Activated naive CD4-positive, alpha-beta T cell treated with anti-CD3 and anti-CD28 coated beads, Interleukin-2, amount 50 U/mL, for 24 hours (primary cell): Measurements from ENCODE around the gene LMF1.

Experiments
- H3K27ac Mint-ChIP-seq: one replicate; pipeline ENCODE4 v1.8.0; 2021; ENCODE audit warnings: mild to moderate bottlenecking, mixed read lengths
- H3K27me3 Mint-ChIP-seq: one replicate; pipeline ENCODE4 v1.8.0; 2021; ENCODE audit warnings: mixed read lengths
- H3K36me3 Mint-ChIP-seq: one replicate; pipeline ENCODE4 v1.8.0; 2021; ENCODE audit warnings: mixed read lengths
- H3K4me1 Mint-ChIP-seq: one replicate; pipeline ENCODE4 v1.8.0; 2021; ENCODE audit warnings: mixed read lengths
- H3K4me3 Mint-ChIP-seq: one replicate; pipeline ENCODE4 v1.8.0; 2021; ENCODE audit warnings: mild to moderate bottlenecking, mixed read lengths
- H3K9me3 Mint-ChIP-seq: one replicate; pipeline ENCODE4 v1.8.0; 2021; ENCODE audit warnings: mixed read lengths

The LMF1 gene

DNA sequence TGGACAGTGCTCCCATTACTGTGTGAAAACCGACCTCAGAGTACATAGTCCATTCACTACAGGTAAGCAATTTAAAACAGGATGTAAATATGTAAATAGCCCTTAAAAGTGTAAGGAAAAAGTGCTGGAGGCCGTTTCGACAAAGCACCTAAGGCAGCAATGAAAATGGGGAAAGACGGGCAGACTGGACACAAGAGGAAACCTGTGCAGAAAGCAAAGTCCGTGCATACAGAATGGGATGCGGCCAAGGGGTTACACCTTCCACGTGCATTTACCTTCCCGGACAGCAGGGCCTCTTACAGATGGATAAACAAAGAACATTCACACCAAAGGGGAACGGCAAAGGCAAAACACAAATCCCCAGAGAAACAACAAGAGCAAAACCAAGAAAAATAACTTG, 32.0 kb downstream of the LMF1 start:
- no peaks in the 10 kb centered on the region for H3K4me1 Mint-ChIP-seq
- H3K4me3 Mint-ChIP-seq: no peak overlapping the region
- peaks cover 21% of the 10 kb centered on the region for H3K36me3 Mint-ChIP-seq
- no peak overlapping the region for H3K27ac Mint-ChIP-seq
- H3K9me3 Mint-ChIP-seq: no peaks in the 10 kb centered on the region
- no peaks in the 10 kb centered on the region for H3K27me3 Mint-ChIP-seq

DNA sequence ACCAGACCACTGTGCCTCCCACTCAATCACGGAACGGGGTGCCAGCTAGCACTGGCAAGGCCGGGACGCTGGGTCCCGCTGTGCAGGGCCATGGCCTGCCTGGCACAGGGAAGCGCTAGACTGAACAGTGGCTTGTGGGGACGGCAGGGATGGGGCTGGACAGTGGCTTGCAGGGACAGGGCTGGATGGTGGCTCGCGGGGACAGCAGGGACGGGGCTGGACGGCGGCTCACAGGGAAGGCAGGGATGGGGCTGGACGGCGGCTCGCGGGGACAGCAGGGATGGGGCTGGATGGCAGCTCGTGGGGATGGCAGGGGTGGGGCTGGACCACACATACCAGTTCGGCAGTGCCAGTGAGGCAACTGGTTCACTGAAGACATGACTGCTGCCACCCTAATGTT, 32.6 kb downstream of the LMF1 start:
- Mint-ChIP-seq H3K4me3 (no peak overlapping the region), H3K36me3 (peaks cover 19% of the 10 kb centered on the region), H3K9me3 (no peaks in the 10 kb centered on the region), H3K27ac (no peak overlapping the region), H3K27me3 (no peaks in the 10 kb centered on the region), H3K4me1 (no peaks in the 10 kb centered on the region)

DNA sequence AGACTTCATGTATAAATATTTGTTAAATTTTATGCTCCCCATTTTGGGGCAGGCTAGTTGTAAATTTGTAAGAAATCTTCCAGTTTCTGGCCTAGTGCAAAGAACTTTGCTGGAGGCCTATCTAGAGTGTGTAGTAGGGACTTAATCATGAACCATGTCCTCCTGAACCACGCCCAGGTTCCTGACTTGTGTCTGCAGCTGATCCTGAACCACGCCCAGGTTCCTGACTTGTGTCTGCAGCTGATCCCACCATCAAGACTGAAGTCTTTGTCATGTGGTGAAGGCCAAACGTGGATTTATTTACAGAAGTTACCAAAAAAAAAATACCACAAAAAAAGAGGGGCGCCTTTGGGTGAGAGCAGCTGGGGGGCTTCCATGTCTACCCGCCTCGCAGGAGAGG, 33.1 kb downstream of the LMF1 start:
- H3K4me1 Mint-ChIP-seq: no peaks in the 10 kb centered on the region
- no peaks in the 10 kb centered on the region for H3K27me3 Mint-ChIP-seq
- H3K36me3 Mint-ChIP-seq: peaks cover 17% of the 10 kb centered on the region
- no peaks in the 10 kb centered on the region for H3K9me3 Mint-ChIP-seq
- H3K4me3 Mint-ChIP-seq: no peak overlapping the region
- H3K27ac Mint-ChIP-seq: no peak overlapping the region

DNA sequence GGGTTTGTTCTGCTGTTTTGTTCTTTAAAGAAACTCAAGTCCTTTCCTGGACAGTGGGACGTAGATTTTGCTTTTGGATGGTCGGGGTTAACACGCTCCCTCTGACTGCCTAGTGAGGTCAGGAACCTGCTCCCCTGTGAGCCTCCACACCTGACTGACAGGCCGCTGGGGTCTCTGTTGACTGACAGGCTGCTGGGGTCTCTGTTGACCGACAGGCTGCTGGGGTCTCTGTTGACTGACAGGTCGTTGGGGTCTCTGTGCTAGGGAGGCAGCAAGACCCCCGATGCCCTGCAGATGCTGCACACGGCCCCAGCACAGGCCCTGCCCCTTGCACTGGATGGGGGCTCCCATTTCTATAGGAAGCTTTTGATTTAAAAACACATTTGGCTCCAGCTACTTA, 33.5 kb downstream of the LMF1 start:
- H3K9me3 Mint-ChIP-seq: no peaks in the 10 kb centered on the region
- H3K4me1 Mint-ChIP-seq: no peaks in the 10 kb centered on the region
- H3K4me3 Mint-ChIP-seq: no peak overlapping the region
- H3K27ac Mint-ChIP-seq: no peak overlapping the region
- no peaks in the 10 kb centered on the region for H3K27me3 Mint-ChIP-seq
- peaks cover 14% of the 10 kb centered on the region for H3K36me3 Mint-ChIP-seq

DNA sequence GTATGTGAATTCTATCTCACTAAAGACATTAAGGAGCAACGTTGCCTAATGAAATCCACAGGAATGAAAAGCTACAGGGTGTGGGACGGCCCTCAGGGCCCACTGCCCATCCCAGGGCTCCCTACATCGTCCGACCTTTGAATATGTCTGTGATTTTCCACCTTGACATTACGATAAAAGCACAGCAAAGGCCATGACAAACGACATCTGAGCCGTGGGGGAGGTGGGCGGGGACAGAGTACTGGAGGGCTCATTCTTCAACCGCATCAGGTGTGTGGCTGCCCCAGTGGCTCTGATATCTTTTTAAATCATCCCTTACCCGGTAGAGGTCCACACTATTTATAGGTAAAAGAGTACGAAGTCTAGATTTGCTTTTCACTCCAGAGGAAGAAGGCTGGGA, 35.1 kb downstream of the LMF1 start:
- H3K27ac Mint-ChIP-seq: no peak overlapping the region
- H3K9me3 Mint-ChIP-seq: no peaks in the 10 kb centered on the region
- no peaks in the 10 kb centered on the region for H3K4me1 Mint-ChIP-seq
- peaks cover under 1% of the 10 kb centered on the region for H3K36me3 Mint-ChIP-seq
- H3K4me3 Mint-ChIP-seq: no peak overlapping the region
- no peaks in the 10 kb centered on the region for H3K27me3 Mint-ChIP-seq

DNA sequence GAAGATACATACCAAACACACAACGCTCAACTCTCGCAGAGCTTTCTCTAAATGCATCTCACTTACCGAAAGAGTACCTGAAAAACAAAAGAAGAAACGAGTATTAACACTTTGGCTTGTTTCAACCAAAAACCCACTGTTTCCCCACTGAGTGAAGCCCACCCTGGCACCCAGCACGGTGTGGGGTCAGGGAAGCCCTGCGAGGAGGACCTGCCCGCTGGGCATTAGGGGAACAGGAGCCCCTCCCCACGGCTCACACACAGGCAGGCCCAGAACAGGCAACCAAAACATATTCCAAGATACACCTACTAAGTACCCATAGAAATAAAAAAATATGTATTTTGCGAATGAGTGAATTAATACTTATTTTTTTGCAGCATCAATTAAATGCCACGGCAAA, 36.6 kb downstream of the LMF1 start:
- H3K4me1 Mint-ChIP-seq: no peaks in the 10 kb centered on the region
- H3K4me3 Mint-ChIP-seq: no peak overlapping the region
- H3K27ac Mint-ChIP-seq: no peak overlapping the region
- H3K27me3 Mint-ChIP-seq: no peaks in the 10 kb centered on the region
- no peaks in the 10 kb centered on the region for H3K9me3 Mint-ChIP-seq
- no peaks in the 10 kb centered on the region for H3K36me3 Mint-ChIP-seq

DNA sequence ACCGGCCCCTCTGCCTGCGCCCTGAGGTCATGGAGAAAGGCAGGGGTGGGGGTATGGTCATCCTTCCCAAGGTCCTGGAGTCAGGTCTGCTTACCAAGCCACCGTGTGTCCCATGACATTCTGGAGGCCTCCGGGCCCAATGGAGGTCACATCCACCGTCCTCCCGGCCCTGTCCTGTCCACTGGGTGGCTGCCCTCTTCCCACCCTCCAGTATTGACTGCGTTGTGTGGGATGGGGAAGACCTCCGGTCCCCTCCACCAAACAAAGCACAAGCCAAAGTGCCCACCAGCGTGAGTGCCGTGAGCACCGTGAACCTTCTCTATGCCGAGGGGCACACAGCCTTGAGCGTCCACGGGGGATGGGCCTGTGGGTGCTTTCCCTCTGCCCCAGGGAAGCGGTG, 37.2 kb downstream of the LMF1 start:
- H3K4me1 Mint-ChIP-seq: no peaks in the 10 kb centered on the region
- H3K4me3 Mint-ChIP-seq: no peak overlapping the region
- no peaks in the 10 kb centered on the region for H3K36me3 Mint-ChIP-seq
- H3K27me3 Mint-ChIP-seq: no peaks in the 10 kb centered on the region
- no peaks in the 10 kb centered on the region for H3K9me3 Mint-ChIP-seq
- H3K27ac Mint-ChIP-seq: no peak overlapping the region

DNA sequence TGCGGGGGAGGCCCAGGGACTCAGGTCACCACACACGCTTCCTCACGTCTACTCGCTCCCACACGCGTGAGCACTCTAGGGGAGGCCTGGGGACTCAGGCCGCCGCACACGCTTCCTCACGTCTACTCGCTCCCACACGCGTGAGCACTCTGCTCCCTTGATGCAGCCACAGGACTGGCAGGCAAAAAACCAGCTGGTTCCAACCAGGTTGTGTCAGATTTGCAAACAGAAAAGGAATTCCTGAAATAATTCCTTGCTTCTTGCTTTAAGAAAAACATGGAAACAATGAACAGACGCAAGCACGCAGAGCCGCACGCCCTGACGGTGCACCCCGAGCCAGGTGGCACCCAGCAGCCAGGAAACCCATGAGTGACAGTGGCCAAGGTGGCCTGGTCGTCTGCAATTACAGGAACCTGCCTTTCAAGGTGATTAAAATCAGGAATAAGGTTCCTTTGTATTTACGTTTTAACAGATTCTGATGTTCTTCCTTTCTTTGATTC, 37.9 kb downstream of the LMF1 start:
- Mint-ChIP-seq H3K4me3 (no peak overlapping the region), H3K27ac (no peak overlapping the region), H3K27me3 (no peaks in the 10 kb centered on the region), H3K9me3 (no peaks in the 10 kb centered on the region), H3K36me3 (no peaks in the 10 kb centered on the region), H3K4me1 (no peaks in the 10 kb centered on the region)

DNA sequence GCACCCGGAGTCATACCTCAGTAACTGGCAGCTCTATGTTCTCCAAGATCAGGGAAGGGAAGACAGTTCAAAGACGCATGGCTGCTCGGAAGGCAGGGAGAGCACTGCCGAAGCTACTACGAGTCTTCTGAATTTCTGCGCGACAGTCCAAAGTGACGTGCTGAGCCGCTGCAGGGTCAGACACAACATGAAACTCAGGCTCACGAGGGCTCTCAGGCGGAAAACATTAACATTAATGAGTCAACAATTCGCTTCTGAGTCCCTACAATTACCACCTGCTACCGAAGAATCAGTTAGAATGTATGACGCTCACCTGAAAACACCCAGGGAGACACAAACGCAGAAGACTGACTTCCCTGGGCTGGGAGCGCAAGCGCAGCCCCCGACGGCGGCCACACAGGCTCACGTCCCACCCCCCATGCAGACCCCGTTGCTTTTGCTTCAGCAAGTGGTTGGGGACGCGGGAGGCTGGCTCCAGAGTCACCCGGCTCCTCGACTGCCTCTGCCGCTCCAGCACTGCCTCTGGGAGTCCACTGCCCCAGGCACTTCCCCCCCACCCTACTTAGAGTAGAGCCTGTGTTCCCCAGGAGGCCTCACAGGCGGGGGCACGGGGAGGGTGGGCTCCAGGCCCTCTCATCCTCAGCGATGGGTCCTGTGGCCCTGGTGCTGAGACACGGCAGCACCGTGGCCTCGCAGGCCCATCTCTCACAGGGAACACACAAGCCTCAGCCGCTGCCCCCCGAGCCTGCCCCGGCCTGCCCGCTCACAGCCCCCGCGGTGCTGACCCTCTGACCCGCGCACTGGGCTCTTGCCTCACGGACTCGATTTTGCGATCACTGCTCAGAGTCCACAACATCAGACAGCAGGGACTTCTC, 38.9 kb downstream of the LMF1 start:
- H3K36me3 Mint-ChIP-seq: no peaks in the 10 kb centered on the region
- H3K4me1 Mint-ChIP-seq: no peaks in the 10 kb centered on the region
- H3K27me3 Mint-ChIP-seq: no peaks in the 10 kb centered on the region
- H3K27ac Mint-ChIP-seq: no peak overlapping the region
- H3K9me3 Mint-ChIP-seq: no peaks in the 10 kb centered on the region
- no peak overlapping the region for H3K4me3 Mint-ChIP-seq

DNA sequence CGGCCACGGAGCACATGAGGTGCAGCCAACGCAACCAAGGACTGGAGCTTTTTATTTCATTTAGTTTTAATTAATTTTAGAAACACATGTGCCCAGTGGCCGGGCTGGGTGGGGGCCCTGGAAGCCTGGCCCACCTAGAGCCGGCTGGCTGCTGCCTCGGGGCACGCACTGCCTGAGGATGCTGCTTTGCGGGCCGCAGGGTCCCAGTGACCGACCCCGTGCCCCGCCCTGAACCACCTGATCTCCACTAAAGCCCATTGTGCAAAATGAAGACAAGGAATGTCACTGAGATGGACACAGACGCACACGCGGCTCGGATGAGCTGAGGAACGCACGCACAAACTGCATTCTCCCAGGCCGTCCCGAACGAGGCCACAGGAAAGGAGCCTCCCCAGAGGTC, 39.6 kb downstream of the LMF1 start:
- Mint-ChIP-seq H3K4me3 (no peak overlapping the region), H3K27ac (no peak overlapping the region), H3K9me3 (no peaks in the 10 kb centered on the region), H3K36me3 (peaks cover 2% of the 10 kb centered on the region), H3K27me3 (no peaks in the 10 kb centered on the region), H3K4me1 (no peaks in the 10 kb centered on the region)

DNA sequence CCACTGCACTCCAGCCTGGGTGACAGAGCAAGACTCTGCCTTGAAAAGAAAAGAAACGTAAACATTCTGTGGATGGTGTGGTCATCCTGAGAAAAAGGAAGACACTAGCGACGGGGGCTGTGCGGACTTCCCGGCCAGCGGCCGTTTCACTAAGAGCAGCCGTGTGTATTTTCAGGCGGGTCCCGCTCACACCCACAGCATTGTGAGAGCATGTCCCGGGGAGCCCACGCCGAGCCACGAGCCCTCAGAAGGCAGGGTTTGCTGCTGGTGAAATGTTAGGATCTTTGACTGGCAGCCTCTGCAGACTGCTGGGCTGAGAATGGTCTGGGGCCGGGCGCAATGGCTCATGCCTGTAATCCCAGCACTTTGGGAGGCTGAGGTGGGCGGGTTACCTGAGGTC, 40.3 kb downstream of the LMF1 start:
- no peak overlapping the region for H3K27ac Mint-ChIP-seq
- H3K9me3 Mint-ChIP-seq: no peaks in the 10 kb centered on the region
- no peaks in the 10 kb centered on the region for H3K4me1 Mint-ChIP-seq
- no peaks in the 10 kb centered on the region for H3K27me3 Mint-ChIP-seq
- H3K4me3 Mint-ChIP-seq: no peak overlapping the region
- peaks cover 4% of the 10 kb centered on the region for H3K36me3 Mint-ChIP-seq

DNA sequence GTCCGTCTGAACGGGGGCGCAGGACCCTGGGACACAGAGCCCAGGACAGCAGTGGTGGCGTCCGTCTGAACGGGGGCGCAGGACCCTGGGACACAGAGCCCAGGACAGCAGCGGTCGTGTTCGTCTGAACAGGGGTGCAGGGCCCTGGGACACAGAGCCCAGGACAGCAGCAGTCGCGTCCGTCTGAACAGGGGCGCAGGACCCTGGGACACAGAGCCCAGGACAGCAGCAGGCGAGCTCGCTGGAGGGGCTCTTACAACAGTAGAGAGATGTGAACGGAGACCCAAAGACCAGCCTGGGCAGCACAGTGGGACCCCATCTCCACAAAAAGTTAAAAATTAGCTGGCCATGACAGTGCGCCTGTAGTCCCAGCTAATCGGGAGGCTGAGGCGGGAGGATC, 40.7 kb downstream of the LMF1 start:
- H3K4me3 Mint-ChIP-seq: no peak overlapping the region
- peaks cover 4% of the 10 kb centered on the region for H3K36me3 Mint-ChIP-seq
- no peaks in the 10 kb centered on the region for H3K4me1 Mint-ChIP-seq
- no peak overlapping the region for H3K27ac Mint-ChIP-seq
- no peaks in the 10 kb centered on the region for H3K27me3 Mint-ChIP-seq
- H3K9me3 Mint-ChIP-seq: no peaks in the 10 kb centered on the region

DNA sequence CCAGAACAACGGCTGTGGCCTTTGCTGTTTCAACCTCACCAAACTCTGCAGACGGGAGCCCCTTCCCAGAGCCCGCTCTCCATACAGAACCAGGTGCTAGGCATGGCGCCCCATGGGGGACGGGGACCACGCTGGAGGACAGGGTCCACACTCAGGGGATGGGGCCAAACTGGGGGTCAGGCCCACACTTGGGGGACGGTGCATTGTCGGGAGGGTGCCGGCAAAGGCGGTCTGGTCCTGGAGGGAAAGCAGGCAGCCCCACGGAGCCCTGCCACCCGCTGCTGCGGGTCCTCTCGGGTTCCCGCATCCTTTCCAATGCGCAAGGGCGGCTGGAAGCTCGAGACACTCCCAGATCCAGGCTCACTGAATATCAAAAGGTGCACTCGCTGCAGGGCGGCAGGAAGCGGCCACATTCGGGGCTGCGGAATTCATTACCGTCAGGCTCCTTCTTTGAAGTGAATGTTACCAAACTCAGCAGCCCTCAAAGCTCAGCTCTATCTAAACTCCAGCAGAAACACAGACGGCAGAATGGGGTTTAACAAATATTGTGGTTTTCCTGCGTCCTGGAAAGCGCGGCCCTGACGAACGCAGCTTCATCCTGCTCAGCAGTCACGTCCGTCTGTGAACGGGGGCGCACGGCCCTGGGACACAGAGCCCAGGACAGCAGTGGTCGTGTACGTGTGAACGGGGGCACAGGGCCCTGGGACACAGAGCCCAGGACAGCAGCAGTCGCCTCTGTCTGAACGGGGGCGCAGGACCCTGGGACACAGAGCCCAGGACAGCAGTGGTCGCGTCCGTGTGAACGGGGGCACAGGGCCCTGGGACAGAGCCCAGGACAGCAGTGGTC, 41.3 kb downstream of the LMF1 start:
- peaks cover 4% of the 10 kb centered on the region for H3K36me3 Mint-ChIP-seq
- H3K9me3 Mint-ChIP-seq: no peaks in the 10 kb centered on the region
- no peak overlapping the region for H3K27ac Mint-ChIP-seq
- H3K27me3 Mint-ChIP-seq: no peaks in the 10 kb centered on the region
- no peaks in the 10 kb centered on the region for H3K4me1 Mint-ChIP-seq
- no peak overlapping the region for H3K4me3 Mint-ChIP-seq

DNA sequence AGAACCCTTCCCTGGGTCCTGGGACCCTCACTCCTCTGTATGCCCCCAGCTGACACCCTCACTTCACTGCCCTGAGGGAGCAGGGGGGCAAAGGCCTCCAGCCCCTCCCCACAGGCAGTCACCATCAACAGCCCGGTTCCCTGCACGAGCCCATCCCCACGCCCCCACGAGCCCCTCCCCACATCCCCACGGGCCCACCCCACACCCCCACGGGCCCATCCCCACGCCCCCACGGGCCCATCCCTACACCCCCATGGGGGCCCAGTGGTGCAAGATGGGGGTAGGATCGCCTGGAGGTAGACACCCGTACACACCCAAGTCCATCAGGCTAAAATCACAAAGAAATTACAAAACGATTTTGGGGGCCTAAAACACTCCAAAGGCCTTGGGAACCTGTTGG, 42.3 kb downstream of the LMF1 start:
- Mint-ChIP-seq H3K27ac (no peak overlapping the region), H3K27me3 (no peaks in the 10 kb centered on the region), H3K36me3 (peaks cover 6% of the 10 kb centered on the region), H3K4me3 (no peak overlapping the region), H3K9me3 (no peaks in the 10 kb centered on the region), H3K4me1 (no peaks in the 10 kb centered on the region)

DNA sequence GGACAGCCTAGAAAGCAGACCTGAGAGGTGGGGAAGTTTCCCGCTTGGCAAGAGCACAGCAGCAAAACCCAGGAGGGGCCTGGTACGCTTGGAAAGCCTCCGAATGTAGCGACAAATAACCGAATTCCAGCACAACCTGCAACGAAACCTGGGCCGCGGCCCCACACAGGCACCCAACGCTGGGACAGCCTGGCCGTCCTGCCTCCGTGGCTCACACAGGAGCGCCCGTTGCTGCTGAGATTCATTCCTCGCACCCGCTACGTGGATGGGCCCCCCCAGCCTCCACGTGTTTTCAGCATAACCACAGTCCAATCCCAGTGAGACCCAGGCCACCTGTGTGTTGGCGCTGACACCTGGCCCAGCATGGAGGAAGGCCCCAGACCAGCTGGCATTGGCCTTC, 42.9 kb downstream of the LMF1 start:
- no peak overlapping the region for H3K27ac Mint-ChIP-seq
- no peaks in the 10 kb centered on the region for H3K27me3 Mint-ChIP-seq
- no peaks in the 10 kb centered on the region for H3K9me3 Mint-ChIP-seq
- H3K36me3 Mint-ChIP-seq: peaks cover 6% of the 10 kb centered on the region
- no peak overlapping the region for H3K4me3 Mint-ChIP-seq
- no peaks in the 10 kb centered on the region for H3K4me1 Mint-ChIP-seq

DNA sequence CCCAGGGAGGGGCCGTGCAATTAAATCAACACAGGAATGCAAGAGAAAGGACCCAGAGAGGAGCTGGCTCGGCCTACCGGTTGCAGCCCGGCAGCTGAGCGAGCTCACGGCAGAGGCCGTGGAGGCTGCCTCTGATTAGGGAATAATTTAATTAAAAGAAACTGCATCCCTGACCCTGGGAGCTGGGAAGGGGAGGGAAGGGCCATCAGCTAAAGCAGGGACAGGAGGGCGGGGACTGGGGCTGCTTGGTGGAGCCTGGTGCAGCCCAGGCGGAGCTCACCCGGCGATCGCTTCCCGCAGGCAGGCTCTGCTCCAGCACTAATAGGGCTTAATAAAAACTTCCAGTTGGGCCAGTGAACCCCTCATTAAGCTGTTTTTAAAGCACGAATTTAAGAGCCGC, 43.4 kb downstream of the LMF1 start:
- H3K4me3 Mint-ChIP-seq: no peak overlapping the region
- H3K9me3 Mint-ChIP-seq: no peaks in the 10 kb centered on the region
- H3K4me1 Mint-ChIP-seq: no peaks in the 10 kb centered on the region
- H3K27ac Mint-ChIP-seq: no peak overlapping the region
- peaks cover 8% of the 10 kb centered on the region for H3K36me3 Mint-ChIP-seq
- H3K27me3 Mint-ChIP-seq: no peaks in the 10 kb centered on the region
